PFSK-1 (cell line): ENCODE data around the gene FOLH1.

Experiments used
- FOXP2 ChIP-seq: optimal IDR thresholded peaks from 2 replicates; pipeline ENCODE3; 2011; ENCODE audit warnings: borderline replicate concordance, control low read depth, inconsistent platforms; ENCODE audit not compliant: insufficient read depth; ENCODE audit errors: extremely low read length, extremely low read depth
- POLR2AphosphoS5 ChIP-seq: IDR thresholded peaks from 2 replicates; pipeline ENCODE4 v1.6.1; 2012; ENCODE audit warnings: low read depth, mild to moderate bottlenecking, control low read depth, low read length, moderate library complexity
- SIN3A ChIP-seq: IDR thresholded peaks from 2 replicates; pipeline ENCODE4 v1.6.1; 2012; ENCODE audit warnings: mild to moderate bottlenecking, low read length, moderate library complexity, borderline replicate concordance; ENCODE audit not compliant: insufficient read depth
- TAF1 ChIP-seq: IDR thresholded peaks from 2 replicates; pipeline ENCODE4 v1.6.1; 2012; ENCODE audit warnings: low read length, control low read depth, borderline replicate concordance; ENCODE audit not compliant: insufficient read depth
- TF ChIP-seq, protein P1 (sequence below), 2 experiments: IDR thresholded peaks; 2 replicates each; pipeline versions ENCODE4 v1.6.1 to v1.8.0; 2011 to 2012; ENCODE audit warnings: low read depth in 2 of 2, low read length in 2 of 2, control low read depth in 1 of 2, inconsistent platforms in 1 of 2, mild to moderate bottlenecking in 1 of 2, moderate library complexity in 1 of 2; ENCODE audit not compliant: insufficient read depth in 1 of 2

Gene FOLH1

DNA sequence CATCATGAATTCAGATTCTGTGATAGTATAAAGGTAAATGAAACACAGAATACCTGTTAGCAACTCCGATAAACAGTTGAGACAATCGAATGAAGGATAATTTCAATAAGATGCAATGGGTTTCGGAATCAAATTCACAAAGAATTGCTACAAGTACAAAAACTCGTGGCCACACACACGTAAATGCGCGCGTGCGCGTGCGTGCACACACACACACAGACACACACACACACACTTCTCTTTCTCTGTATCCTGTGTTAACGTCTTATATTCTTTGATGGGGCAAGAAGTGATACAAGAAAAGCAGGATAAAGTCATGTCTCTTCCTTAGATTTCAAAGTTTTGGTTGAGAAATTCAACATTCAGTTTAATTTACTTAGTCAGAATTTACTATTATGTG, 57.2 kb downstream of the FOLH1 start:
- no peak for TF ChIP-seq POLR2AphosphoS5
- TF ChIP-seq, protein P1, sequence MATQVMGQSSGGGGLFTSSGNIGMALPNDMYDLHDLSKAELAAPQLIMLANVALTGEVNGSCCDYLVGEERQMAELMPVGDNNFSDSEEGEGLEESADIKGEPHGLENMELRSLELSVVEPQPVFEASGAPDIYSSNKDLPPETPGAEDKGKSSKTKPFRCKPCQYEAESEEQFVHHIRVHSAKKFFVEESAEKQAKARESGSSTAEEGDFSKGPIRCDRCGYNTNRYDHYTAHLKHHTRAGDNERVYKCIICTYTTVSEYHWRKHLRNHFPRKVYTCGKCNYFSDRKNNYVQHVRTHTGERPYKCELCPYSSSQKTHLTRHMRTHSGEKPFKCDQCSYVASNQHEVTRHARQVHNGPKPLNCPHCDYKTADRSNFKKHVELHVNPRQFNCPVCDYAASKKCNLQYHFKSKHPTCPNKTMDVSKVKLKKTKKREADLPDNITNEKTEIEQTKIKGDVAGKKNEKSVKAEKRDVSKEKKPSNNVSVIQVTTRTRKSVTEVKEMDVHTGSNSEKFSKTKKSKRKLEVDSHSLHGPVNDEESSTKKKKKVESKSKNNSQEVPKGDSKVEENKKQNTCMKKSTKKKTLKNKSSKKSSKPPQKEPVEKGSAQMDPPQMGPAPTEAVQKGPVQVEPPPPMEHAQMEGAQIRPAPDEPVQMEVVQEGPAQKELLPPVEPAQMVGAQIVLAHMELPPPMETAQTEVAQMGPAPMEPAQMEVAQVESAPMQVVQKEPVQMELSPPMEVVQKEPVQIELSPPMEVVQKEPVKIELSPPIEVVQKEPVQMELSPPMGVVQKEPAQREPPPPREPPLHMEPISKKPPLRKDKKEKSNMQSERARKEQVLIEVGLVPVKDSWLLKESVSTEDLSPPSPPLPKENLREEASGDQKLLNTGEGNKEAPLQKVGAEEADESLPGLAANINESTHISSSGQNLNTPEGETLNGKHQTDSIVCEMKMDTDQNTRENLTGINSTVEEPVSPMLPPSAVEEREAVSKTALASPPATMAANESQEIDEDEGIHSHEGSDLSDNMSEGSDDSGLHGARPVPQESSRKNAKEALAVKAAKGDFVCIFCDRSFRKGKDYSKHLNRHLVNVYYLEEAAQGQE (IDR thresholded peaks at IDR 0.05; ENCODE audit: insufficient read depth in 1 of 2, low read depth in 2 of 2, low read length in 2 of 2) = no peak
- no peak for TF ChIP-seq SIN3A
- no peak for TF ChIP-seq TAF1
- no peak for TF ChIP-seq FOXP2
